ENCODE results near the gene SLC1A4.
"Not testable (repeated sequence)": the region's sequence is repeated elsewhere in the genome, so short reads cannot be mapped to it uniquely, and the experiment has no call there.

The SLC1A4 gene

GRCh38 chr2:64966839-64967238 is 22.4 kb upstream of the SLC1A4 start:
- no peak for DNase-seq

- no peak for DNase-seq
Observed at GRCh38 chr2:64967601-64968000, 21.6 kb upstream of the SLC1A4 start.

DNA sequence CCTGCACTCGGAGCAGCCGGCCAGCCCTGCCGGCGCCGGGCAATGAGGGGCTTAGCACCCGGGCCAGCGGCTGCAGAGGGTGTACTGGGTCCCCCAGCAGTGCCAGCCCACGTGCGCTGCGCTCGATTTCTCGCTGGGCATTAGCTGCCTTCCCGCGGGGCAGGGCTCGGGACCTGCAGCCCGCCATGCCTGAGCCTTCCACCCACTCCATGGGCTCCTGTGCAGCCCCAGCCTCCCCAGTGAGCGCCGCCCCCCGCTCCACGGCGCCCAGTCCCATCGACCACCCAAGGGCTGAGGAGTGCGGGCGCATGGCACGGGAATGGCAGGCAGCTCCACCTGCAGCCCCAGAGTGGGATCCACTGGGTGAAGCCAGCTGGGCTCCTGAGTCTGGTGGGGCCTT is 20.1 kb upstream of the SLC1A4 start:
- DNase-seq, result not testable (repeated sequence)

GRCh38 chr2:64970495-64970894 is 18.7 kb upstream of the SLC1A4 start:
- no peak for DNase-seq

DNA sequence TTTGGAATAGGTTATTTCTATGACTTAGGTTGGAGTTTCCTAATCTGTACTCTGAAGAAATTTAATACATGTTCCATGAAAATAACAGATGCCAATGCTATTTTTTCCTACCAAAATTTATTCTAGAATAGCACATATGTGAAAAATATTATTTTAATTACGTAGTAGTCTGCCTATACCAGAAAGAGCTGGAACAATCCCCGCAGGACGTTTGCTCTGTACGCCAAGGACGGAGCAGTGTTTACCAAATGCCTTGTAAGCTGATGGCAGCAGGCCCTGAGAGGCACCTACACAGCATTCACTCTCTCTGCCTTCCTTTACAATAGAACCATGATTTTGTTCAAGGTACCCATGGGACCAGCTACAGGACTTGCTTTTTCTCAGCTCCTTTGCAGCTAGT is 16.8 kb upstream of the SLC1A4 start:
- no peak for DNase-seq

- no peak for DNase-seq
Observed at GRCh38 chr2:64972876-64973275, 16.3 kb upstream of the SLC1A4 start.

GRCh38 chr2:64975232-64975821 is 13.9 kb upstream of the SLC1A4 start:
- DNase-seq, result no peak

GRCh38 chr2:64976276-64976675 is 12.9 kb upstream of the SLC1A4 start:
- no peak for DNase-seq

DNA sequence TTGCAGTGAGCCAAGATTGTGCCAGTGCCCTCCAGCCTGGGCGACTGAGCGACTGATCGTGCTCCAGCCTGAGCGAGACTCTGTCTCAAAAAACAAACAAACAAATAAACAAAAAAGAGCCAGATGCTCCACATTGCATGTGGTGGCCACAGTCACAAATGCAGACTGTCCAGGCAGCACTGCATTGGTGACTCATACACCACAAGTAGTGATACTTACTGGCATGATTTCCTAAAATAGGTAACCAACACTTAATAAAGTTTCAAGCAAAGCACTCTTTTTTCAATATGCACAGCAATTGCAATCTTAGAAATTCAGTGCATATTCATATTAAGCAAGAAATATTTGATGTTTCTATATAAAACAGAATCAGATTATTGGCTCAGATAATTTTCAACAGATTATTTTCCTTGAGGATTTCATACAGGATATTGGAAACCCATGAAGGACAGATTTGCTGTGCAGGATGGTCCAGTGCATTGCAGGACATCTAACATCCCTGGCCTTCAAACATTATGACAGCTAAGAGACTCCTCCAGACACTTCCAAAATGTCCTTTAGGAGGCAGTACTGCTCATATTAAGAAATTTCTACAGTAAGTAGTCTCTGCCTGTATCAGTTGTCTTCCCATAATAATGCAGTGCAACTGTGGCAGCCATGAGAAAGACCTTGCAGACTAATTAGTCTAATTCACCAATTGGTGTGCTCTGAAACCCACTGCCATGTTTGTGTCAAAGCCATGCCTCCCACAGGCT is 10.5 kb upstream of the SLC1A4 start:
- peak; percentile 41 for DNase-seq

DNA sequence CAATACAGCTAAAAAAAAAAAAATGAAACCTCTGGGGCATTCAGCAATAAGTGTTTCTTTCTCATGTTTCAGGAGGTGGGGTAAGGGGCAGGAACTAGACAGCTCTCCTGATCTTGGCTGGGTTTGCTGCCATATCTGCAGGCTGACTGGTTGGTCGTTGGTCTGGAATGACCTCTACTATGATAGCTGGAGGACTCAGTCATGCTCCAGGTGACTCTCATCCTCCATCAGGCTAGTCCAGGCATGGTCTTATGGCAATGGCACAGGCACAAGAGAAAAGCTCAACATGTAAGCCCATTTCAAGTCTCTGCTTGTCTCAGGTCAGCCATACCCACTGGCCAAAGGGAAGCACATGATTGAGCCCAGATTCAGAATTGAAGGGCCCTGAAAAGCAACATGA is 9.5 kb upstream of the SLC1A4 start:
- no peak for DNase-seq

DNA sequence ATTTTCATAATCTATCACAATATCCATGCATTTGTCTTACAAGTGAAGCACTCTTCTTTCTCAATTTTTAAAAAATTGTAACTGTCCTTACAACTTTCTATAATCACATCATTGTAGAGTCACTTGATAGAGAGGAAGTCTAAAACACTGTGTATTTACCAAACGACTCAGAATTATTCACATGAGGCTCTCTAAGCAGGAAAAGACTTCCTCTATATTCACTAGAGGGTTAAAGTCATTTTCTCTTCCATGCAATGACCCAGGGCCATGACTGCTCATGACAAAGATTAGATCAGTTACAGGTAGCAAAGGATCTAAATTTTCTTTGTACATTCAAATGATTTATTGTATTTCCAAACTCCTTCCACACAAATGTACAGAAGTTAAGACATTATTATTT is 9.0 kb upstream of the SLC1A4 start:
- DNase-seq, result no peak

- no peak for DNase-seq
Observed at GRCh38 chr2:64982311-64982857, 6.8 kb upstream of the SLC1A4 start.

DNA sequence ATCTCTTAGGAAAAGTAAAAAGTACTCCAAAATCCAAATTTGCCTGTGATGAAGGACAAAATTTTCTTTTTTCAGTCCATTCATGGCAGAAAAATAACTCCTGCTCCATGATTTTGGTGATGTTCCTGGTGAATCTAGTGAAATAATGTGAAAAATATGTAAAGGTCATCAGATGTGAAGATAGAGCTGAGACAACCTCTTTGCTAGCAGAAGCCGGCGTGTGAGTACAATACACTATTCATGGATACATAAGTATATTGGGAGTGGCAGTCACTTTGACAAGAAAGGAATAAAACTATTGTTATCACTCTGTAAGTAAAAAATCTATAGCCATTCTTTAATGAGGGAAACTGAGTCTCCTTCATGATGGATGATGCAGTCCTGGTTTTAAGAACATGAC is 6.3 kb upstream of the SLC1A4 start:
- no peak for DNase-seq

- no peak for DNase-seq
Observed at GRCh38 chr2:64985447-64985846, 3.8 kb upstream of the SLC1A4 start.

DNA sequence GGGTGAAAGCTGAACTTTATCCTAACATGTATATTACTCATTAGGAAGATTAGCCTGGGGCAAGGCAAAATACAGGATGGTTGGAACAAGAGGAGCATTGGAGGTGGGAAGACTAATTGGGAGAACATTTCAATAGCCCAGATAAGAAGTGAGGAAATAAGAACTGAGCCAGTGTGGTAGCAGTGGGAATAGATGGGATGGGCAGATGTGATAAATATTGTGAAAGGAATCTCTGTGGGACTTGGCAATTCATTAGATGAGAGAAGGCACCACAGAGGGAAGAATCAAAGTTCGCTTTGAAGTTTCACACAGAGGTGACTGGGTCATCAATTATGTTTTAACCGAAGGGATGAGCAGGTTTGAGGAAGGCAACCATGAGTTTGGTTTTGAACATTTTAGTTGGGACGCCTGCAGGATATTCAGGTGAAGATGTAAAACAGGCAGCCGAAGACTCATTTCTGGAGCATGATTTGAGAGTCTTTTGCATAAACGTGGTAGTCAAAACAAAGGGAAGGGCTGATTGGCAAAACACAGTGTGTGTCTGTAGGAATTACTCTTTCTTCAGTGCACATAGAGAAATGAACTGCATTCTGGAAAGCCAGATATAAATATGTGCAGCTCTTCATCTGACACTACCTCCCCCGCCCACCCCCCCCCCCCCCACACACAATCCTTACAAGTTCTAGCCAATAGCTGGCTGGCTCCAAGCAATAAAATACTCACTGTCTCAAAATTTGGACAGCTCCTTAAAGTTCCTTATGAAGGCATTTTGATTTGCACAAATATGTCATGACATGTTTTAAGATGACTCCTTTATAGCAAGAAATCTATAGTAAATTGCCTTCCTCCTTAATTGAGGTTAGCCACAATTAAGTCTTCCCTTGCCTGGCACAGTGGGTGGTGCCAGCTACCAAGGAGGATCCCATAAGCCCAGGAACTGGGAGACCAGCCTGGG is 1.9 kb upstream of the SLC1A4 start:
- no peak for DNase-seq

DNA sequence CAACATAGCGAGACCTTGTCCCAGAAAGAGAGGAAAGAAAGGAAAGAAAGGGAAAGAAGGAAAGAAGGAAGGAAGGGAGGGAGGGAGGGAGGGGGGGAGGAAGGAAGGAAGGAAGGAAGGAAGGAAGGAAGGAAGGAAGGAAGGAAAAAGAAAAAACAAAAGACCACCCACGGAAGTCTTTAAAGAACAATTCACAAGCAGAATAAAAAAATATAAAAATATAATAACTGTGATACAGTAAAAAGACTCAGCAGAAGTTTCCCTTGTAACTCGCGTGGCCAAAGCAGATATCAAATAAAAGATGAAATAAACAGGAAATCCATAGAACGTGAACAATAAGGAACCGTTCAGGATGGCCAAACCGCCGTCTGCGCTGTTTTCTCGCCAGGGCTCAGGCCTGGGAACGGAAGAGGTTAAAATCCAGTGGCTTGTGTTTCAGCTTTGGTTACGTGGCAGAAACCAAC is 1.2 kb upstream of the SLC1A4 start:
- DNase-seq, result no peak

GRCh38 chr2:64988420-64989125 is 626 bp upstream of the SLC1A4 start:
- DNase-seq, result peak; percentile 68

GRCh38 chr2:64989982-64990614 is 899 bp downstream of the SLC1A4 start:
- no peak for DNase-seq

DNA sequence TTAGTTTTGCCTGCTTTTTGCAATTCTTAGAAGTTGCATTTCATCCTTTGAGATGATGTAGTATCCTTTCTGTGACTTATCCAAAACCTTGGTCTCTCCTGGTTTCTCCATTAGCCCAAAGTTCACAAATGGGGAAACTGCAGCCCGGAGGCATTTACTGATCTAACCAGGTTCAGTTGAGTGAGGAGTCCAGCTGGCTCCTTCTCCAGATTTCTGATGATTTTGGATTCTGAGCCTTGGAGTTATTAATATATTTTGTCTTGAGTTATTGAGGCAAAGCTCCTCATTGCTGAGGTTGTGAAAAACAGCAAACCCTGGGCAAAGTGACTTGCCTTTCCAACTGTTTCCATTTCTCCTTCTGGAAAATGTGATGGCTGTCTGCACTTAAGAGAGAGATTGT is 1.7 kb downstream of the SLC1A4 start:
- no peak for DNase-seq

GRCh38 chr2:64992218-64992617 is 3.0 kb downstream of the SLC1A4 start:
- no peak for DNase-seq

GRCh38 chr2:64992990-64993389 is 3.8 kb downstream of the SLC1A4 start:
- DNase-seq, result no peak

- DNase-seq, result no peak
Observed at GRCh38 chr2:64995041-64995440, 5.8 kb downstream of the SLC1A4 start.

All from CD4-positive, alpha-beta T cell treated with Interleukin-17A for 1 hour (primary cell).